WTC11 (cell line): ENCODE results near the gene UNC93B1. TPM values are rescaled to one million over a fixed set of nuclear protein-coding genes. Genes with fewer than 3 reads are reported as not detected.

Source experiments
- ATAC-seq: fragments of 200-7000 bp; cut with Tn5 transposase; 2 replicates; pipeline ENCODE4 v1.10.0; 2021; ENCODE audit warnings: mild to moderate bottlenecking, moderate library complexity
- CTCF ChIA-PET: fragments of 300-600 bp; sonication (Branson Sonifier 250); formaldehyde crosslinking; loops from one replicate; lab custom pipeline; 2021; ENCODE audit warnings: antibody characterized with exemption; lab: Charles Lee
- POLR2A ChIA-PET: fragments of 350-600 bp; sonication (Branson Sonifier 250); formaldehyde crosslinking; loops from one replicate; lab custom pipeline; 2021; ENCODE audit warnings: antibody characterized with exemption; lab: Charles Lee
- DNase-seq: peaks from one replicate; pipeline ENCODE4 v3.0.0; 2021; ENCODE audit warnings: low spot score
- H3K27ac Mint-ChIP-seq: 2 replicates; pipeline ENCODE4 v1.8.0; 2021; ENCODE audit warnings: mixed read lengths
- H3K27me3 Mint-ChIP-seq: 2 replicates; pipeline ENCODE4 v1.8.0; 2021; ENCODE audit warnings: low read depth, mild to moderate bottlenecking, moderate library complexity, mixed read lengths
- H3K36me3 Mint-ChIP-seq: 2 replicates; pipeline ENCODE4 v1.8.0; 2021; ENCODE audit warnings: mixed read lengths
- H3K4me1 Mint-ChIP-seq: 2 replicates; pipeline ENCODE4 v1.8.0; 2022; ENCODE audit warnings: mixed read lengths
- H3K4me3 Mint-ChIP-seq: 2 replicates; pipeline ENCODE4 v1.8.0; 2021; ENCODE audit warnings: mild to moderate bottlenecking, moderate library complexity, mixed read lengths
- H3K9me3 Mint-ChIP-seq: 2 replicates; pipeline ENCODE4 v1.8.0; 2021; ENCODE audit warnings: mixed read lengths
- ATF1 ChIP-seq: sonication (generic); formaldehyde crosslinking; IDR thresholded peaks from 2 replicates; pipeline ENCODE4 v1.8.1; 2023; ENCODE audit warnings: mild to moderate bottlenecking, moderate library complexity, missing genetic modification reagents
- CBFB ChIP-seq: sonication (generic); formaldehyde crosslinking; IDR thresholded peaks from 2 replicates; pipeline ENCODE4 v1.8.1; 2022; ENCODE audit warnings: mild to moderate bottlenecking, low read depth, missing genetic modification reagents
- ELF4 ChIP-seq: sonication (generic); formaldehyde crosslinking; IDR thresholded peaks from 2 replicates; pipeline ENCODE4 v1.8.1; 2022; ENCODE audit warnings: low read depth, mild to moderate bottlenecking, moderate library complexity, missing genetic modification reagents
- EMX1 ChIP-seq: fragments of 250-450 bp; sonication (Bioruptor Pico); IDR thresholded peaks from 2 replicates; pipeline ENCODE4 v1.8.0; 2021; ENCODE audit warnings: mild to moderate bottlenecking
- ESRRA ChIP-seq: sonication (generic); formaldehyde crosslinking; IDR thresholded peaks from 2 replicates; pipeline ENCODE4 v1.8.1; 2022; ENCODE audit warnings: mild to moderate bottlenecking, missing genetic modification reagents, borderline replicate concordance
- GABPB1 ChIP-seq: sonication (generic); formaldehyde crosslinking; IDR thresholded peaks from 2 replicates; pipeline ENCODE4 v1.8.1; 2023; ENCODE audit warnings: mild to moderate bottlenecking, missing genetic modification reagents
- NFE2L1 ChIP-seq: sonication (generic); formaldehyde crosslinking; IDR thresholded peaks from 2 replicates; pipeline ENCODE4 v1.8.1; 2023; ENCODE audit warnings: missing genetic modification reagents
- NR2C2 ChIP-seq: sonication (generic); formaldehyde crosslinking; IDR thresholded peaks from 2 replicates; pipeline ENCODE4 v1.8.0; 2022; ENCODE audit warnings: mild to moderate bottlenecking, missing genetic modification reagents
- NR3C1 ChIP-seq: sonication (generic); formaldehyde crosslinking; conservative IDR thresholded peaks from 2 replicates; pipeline ENCODE4 v1.8.1; 2023; ENCODE audit warnings: low read depth, mild to moderate bottlenecking, missing genetic modification reagents
- RORB ChIP-seq: fragments of 250-450 bp; sonication (Bioruptor Pico); IDR thresholded peaks from 2 replicates; pipeline ENCODE4 v1.9.0; 2021; ENCODE audit warnings: mild to moderate bottlenecking
- ZBTB21 ChIP-seq: sonication (generic); formaldehyde crosslinking; IDR thresholded peaks from 2 replicates; pipeline ENCODE4 v1.8.1; 2023; ENCODE audit warnings: mild to moderate bottlenecking, missing genetic modification reagents, borderline replicate concordance
- ZNF232 ChIP-seq: sonication (generic); formaldehyde crosslinking; IDR thresholded peaks from 2 replicates; pipeline ENCODE4 v1.8.0; 2022; ENCODE audit warnings: mild to moderate bottlenecking, missing genetic modification reagents
- ZNF423 ChIP-seq: fragments of 250-450 bp; sonication (Bioruptor Pico); IDR thresholded peaks from 2 replicates; pipeline ENCODE4 v2.1.2; 2022; ENCODE audit warnings: mild to moderate bottlenecking, moderate library complexity
- total RNA-seq: library from RNA; stranded (reverse); gene quantifications from 3 replicates; pipeline ENCODE4 v1.2.3, GENCODE V29; 2021
- TF ChIP-seq, protein P1 (sequence below): fragments of 250-450 bp; sonication (Bioruptor Pico); IDR thresholded peaks from 2 replicates; pipeline ENCODE4 v2.1.2; 2022; ENCODE audit warnings: mild to moderate bottlenecking, moderate library complexity
- TF ChIP-seq, protein P2 (sequence below): sonication (generic); formaldehyde crosslinking; IDR thresholded peaks from 2 replicates; pipeline ENCODE4 v1.8.1; 2023; ENCODE audit warnings: mild to moderate bottlenecking, missing genetic modification reagents, moderate library complexity
- TF ChIP-seq, protein P3 (sequence below): sonication (generic); formaldehyde crosslinking; IDR thresholded peaks from 2 replicates; pipeline ENCODE4 v1.8.1; 2023; ENCODE audit warnings: mild to moderate bottlenecking, missing genetic modification reagents
- TF ChIP-seq, protein P4 (sequence below): sonication (generic); formaldehyde crosslinking; IDR thresholded peaks from 2 replicates; pipeline ENCODE4 v1.8.0; 2022; ENCODE audit warnings: missing genetic modification reagents
- TF ChIP-seq, protein P5 (sequence below): sonication (generic); formaldehyde crosslinking; IDR thresholded peaks from 2 replicates; pipeline ENCODE4 v1.8.0; 2023; ENCODE audit warnings: missing genetic modification reagents
- TF ChIP-seq, protein P6 (sequence below): sonication (generic); formaldehyde crosslinking; IDR thresholded peaks from 2 replicates; pipeline ENCODE4 v1.8.1; 2022; ENCODE audit warnings: low read depth, missing genetic modification reagents, borderline replicate concordance
- TF ChIP-seq, protein P7 (sequence below): sonication (generic); formaldehyde crosslinking; IDR thresholded peaks from 2 replicates; pipeline ENCODE4 v1.8.1; 2022; ENCODE audit warnings: low read depth, mild to moderate bottlenecking, moderate library complexity, missing genetic modification reagents, borderline replicate concordance
- TF ChIP-seq, protein P8 (sequence below): sonication (generic); formaldehyde crosslinking; IDR thresholded peaks from 2 replicates; pipeline ENCODE4 v1.8.1; 2023; ENCODE audit warnings: mild to moderate bottlenecking, missing genetic modification reagents, moderate library complexity

Gene UNC93B1
- total RNA-seq, 1 experiment from 2014 or later, result 27.9 TPM

DNA sequence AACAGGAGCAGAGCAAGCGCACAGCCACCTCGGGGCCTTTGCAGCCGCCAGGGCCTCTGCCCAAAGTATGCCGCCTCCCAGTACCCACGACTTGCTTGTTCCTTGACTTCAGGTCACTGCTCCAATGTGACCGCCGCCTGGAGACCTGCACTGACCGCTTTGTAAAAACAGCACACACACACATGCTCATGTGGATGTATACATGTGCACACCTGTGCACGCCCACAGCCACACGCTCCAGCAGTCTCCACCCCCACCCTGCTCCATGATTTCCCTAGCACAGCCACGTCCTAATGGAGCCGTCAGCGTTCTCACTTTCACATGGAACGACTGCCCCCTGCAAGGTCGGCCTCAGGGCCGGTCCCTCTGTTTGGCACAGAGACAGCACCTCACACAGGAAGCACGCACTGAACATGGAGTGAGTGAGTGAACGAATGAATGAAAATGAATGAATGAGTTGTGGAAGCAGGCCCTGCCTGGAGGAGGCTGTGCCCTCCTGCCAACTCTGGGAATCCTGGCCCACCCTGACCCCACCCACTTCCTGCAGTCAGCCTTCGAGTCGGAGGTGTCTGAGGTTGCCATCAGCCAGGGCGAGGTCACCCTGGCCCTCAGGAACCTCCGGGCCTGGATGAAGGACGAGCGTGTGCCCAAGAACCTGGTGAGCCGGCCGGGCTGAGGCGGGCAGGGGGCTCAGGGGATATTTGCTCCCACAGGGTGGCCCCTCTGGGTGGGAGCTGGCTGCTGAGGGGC is 14.3 kb upstream of the UNC93B1 start:
- H3K4me1 Mint-ChIP-seq, result peaks cover 8% of the 10 kb centered on the region
- no peaks in the 10 kb centered on the region for H3K36me3 Mint-ChIP-seq
- no peak for ATAC-seq
- no peaks in the 10 kb centered on the region for H3K27me3 Mint-ChIP-seq
- no peak overlapping the region for H3K4me3 Mint-ChIP-seq
- no peak for TF ChIP-seq GABPB1 (CRISPR knock-in tag)
- no peak for TF ChIP-seq NR3C1
- TF ChIP-seq, protein P1, sequence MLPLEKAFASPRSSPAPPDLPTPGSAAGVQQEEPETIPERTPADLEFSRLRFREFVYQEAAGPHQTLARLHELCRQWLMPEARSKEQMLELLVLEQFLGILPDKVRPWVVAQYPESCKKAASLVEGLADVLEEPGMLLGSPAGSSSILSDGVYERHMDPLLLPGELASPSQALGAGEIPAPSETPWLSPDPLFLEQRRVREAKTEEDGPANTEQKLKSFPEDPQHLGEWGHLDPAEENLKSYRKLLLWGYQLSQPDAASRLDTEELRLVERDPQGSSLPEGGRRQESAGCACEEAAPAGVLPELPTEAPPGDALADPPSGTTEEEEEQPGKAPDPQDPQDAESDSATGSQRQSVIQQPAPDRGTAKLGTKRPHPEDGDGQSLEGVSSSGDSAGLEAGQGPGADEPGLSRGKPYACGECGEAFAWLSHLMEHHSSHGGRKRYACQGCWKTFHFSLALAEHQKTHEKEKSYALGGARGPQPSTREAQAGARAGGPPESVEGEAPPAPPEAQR, result no peak
- no peak for TF ChIP-seq ATF1 (CRISPR knock-in tag)
- TF ChIP-seq, protein P2, sequence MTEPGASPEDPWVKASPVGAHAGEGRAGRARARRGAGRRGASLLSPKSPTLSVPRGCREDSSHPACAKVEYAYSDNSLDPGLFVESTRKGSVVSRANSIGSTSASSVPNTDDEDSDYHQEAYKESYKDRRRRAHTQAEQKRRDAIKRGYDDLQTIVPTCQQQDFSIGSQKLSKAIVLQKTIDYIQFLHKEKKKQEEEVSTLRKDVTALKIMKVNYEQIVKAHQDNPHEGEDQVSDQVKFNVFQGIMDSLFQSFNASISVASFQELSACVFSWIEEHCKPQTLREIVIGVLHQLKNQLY, result no peak
- TF ChIP-seq ZBTB21 (CRISPR knock-in tag), result no peak
- no peak for TF ChIP-seq EMX1
- TF ChIP-seq ESRRA (CRISPR knock-in tag), result no peak
- no peak for TF ChIP-seq ZNF423 (CRISPR knock-in tag)
- no peak for TF ChIP-seq RORB (CRISPR knock-in tag)
- TF ChIP-seq NR2C2 (CRISPR knock-in tag), result no peak
- TF ChIP-seq, protein P3, sequence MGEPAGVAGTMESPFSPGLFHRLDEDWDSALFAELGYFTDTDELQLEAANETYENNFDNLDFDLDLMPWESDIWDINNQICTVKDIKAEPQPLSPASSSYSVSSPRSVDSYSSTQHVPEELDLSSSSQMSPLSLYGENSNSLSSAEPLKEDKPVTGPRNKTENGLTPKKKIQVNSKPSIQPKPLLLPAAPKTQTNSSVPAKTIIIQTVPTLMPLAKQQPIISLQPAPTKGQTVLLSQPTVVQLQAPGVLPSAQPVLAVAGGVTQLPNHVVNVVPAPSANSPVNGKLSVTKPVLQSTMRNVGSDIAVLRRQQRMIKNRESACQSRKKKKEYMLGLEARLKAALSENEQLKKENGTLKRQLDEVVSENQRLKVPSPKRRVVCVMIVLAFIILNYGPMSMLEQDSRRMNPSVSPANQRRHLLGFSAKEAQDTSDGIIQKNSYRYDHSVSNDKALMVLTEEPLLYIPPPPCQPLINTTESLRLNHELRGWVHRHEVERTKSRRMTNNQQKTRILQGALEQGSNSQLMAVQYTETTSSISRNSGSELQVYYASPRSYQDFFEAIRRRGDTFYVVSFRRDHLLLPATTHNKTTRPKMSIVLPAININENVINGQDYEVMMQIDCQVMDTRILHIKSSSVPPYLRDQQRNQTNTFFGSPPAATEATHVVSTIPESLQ, result no peak
- DNase-seq, result no peak
- POLR2A ChIA-PET, result no interaction called here
- CTCF ChIA-PET, result interaction anchor here (1.4 to 1.9 kb wide), 2 partner anchors 8 to 191 kb away, joined by 4 to 6 read pairs; partner anchors contain the start of gene ALDH3B1
- H3K27ac Mint-ChIP-seq, result peak overlapping the region; percentile 76; the same call in 1 of the 2 replicates
- no peaks in the 10 kb centered on the region for H3K9me3 Mint-ChIP-seq

DNA sequence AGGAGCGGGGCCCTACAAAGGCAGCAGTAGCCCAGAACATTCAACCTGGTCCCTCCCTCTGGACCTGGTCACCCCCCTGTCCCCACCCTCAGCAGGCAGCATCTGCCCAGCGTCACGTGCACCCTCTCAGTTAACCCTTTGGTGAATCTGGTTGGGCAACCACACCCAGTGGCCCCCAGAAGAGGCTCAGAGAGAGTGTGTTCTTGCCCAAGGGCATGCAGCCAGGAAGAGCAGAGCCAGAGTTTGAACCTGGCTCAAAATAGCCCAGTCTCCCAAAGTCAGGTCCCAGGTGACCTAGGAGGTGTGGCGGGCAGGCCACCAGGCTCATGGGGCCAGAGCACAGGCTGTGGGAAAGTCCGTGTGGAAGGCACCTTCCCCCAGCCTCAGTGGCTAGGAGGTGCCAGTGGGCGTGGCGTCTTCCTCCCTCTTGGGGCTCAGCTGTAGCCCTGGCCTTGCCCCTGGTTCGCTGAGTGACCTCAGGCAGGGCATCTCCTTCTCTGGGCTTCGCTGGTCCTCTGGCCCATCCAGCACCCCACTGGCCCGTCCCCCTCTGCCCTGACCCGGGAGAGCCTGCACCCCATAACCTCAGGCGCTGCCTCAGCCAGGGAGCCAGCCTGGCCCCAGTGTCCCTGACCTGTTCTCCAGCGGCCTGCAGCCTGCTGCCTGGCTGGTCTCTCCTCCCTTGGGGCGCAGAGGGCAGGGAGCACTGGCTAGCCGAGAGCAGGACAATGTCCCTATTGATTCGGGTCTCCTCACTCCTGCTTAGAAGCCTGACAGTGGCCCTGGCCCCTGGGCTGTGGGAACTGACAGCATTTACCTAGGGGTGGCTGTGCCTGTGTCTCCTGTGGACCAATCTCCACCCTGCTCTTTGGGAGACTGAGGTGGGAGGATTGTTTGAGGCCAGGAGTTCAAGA is 13.3 kb upstream of the UNC93B1 start:
- no peak overlapping the region for H3K4me3 Mint-ChIP-seq
- peaks cover 8% of the 10 kb centered on the region for H3K4me1 Mint-ChIP-seq
- CTCF ChIA-PET, result interaction anchor here (0.6 kb wide), 1 partner anchor 73 kb away, joined by 3 read pairs; no protein-coding TSS in a partner anchor
- H3K36me3 Mint-ChIP-seq, result no peaks in the 10 kb centered on the region
- no peak for DNase-seq
- H3K27me3 Mint-ChIP-seq, result no peaks in the 10 kb centered on the region
- H3K27ac Mint-ChIP-seq, result no peak overlapping the region
- no peak for ATAC-seq
- no peaks in the 10 kb centered on the region for H3K9me3 Mint-ChIP-seq
- POLR2A ChIA-PET, result no interaction called here
- TF ChIP-seq ZNF232 (no peak), CBFB (CRISPR knock-in tag) (no peak), ELF4 (no peak), NFE2L1 (CRISPR knock-in tag) (no peak)
- TF ChIP-seq, protein P4, sequence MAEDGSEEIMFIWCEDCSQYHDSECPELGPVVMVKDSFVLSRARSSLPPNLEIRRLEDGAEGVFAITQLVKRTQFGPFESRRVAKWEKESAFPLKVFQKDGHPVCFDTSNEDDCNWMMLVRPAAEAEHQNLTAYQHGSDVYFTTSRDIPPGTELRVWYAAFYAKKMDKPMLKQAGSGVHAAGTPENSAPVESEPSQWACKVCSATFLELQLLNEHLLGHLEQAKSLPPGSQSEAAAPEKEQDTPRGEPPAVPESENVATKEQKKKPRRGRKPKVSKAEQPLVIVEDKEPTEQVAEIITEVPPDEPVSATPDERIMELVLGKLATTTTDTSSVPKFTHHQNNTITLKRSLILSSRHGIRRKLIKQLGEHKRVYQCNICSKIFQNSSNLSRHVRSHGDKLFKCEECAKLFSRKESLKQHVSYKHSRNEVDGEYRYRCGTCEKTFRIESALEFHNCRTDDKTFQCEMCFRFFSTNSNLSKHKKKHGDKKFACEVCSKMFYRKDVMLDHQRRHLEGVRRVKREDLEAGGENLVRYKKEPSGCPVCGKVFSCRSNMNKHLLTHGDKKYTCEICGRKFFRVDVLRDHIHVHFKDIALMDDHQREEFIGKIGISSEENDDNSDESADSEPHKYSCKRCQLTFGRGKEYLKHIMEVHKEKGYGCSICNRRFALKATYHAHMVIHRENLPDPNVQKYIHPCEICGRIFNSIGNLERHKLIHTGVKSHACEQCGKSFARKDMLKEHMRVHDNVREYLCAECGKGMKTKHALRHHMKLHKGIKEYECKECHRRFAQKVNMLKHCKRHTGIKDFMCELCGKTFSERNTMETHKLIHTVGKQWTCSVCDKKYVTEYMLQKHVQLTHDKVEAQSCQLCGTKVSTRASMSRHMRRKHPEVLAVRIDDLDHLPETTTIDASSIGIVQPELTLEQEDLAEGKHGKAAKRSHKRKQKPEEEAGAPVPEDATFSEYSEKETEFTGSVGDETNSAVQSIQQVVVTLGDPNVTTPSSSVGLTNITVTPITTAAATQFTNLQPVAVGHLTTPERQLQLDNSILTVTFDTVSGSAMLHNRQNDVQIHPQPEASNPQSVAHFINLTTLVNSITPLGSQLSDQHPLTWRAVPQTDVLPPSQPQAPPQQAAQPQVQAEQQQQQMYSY, result no peak
- TF ChIP-seq, protein P5, sequence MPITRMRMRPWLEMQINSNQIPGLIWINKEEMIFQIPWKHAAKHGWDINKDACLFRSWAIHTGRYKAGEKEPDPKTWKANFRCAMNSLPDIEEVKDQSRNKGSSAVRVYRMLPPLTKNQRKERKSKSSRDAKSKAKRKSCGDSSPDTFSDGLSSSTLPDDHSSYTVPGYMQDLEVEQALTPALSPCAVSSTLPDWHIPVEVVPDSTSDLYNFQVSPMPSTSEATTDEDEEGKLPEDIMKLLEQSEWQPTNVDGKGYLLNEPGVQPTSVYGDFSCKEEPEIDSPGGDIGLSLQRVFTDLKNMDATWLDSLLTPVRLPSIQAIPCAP (CRISPR knock-in tag), result no peak
- TF ChIP-seq, protein P6, sequence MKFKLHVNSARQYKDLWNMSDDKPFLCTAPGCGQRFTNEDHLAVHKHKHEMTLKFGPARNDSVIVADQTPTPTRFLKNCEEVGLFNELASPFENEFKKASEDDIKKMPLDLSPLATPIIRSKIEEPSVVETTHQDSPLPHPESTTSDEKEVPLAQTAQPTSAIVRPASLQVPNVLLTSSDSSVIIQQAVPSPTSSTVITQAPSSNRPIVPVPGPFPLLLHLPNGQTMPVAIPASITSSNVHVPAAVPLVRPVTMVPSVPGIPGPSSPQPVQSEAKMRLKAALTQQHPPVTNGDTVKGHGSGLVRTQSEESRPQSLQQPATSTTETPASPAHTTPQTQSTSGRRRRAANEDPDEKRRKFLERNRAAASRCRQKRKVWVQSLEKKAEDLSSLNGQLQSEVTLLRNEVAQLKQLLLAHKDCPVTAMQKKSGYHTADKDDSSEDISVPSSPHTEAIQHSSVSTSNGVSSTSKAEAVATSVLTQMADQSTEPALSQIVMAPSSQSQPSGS (CRISPR knock-in tag), result no peak
- TF ChIP-seq, protein P7, sequence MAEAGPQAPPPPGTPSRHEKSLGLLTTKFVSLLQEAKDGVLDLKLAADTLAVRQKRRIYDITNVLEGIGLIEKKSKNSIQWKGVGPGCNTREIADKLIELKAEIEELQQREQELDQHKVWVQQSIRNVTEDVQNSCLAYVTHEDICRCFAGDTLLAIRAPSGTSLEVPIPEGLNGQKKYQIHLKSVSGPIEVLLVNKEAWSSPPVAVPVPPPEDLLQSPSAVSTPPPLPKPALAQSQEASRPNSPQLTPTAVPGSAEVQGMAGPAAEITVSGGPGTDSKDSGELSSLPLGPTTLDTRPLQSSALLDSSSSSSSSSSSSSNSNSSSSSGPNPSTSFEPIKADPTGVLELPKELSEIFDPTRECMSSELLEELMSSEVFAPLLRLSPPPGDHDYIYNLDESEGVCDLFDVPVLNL (CRISPR knock-in tag), result no peak
- TF ChIP-seq, protein P8, sequence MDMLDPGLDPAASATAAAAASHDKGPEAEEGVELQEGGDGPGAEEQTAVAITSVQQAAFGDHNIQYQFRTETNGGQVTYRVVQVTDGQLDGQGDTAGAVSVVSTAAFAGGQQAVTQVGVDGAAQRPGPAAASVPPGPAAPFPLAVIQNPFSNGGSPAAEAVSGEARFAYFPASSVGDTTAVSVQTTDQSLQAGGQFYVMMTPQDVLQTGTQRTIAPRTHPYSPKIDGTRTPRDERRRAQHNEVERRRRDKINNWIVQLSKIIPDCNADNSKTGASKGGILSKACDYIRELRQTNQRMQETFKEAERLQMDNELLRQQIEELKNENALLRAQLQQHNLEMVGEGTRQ, result no peak
